Liver (tissue), 3 donors: ENCODE measurements around the gene SNAPC2.

ENCODE experiments used
- CTCF ChIP-seq: fragments of 150-350 bp; IDR thresholded peaks from 2 replicates; pipeline ENCODE4 v1.5.1; 2017; ENCODE audit warnings: improper control_type of control experiment, low read depth, low read length; ENCODE audit not compliant: missing input control
- GABPA ChIP-seq, 2 donors: IDR thresholded peaks in 1 of 2; conservative IDR thresholded peaks in 1 of 2; 2 replicates each; pipeline ENCODE4 v1.6.1; 2016; ENCODE audit warnings: antibody characterized with exemption in 2 of 2, mild to moderate bottlenecking in 1 of 2, moderate library complexity in 1 of 2
- TF ChIP-seq, protein P1 (sequence below): IDR thresholded peaks from 2 replicates; pipeline ENCODE4 v1.6.1; 2016; ENCODE audit warnings: antibody characterized with exemption
- donor health status: healthy.
- donor health status: healthy.

GRCh38 chr19:7930765-7931164, 10.6 kb downstream of the SNAPC2 start:
- no peak for TF ChIP-seq GABPA (IDR thresholded peaks at IDR 0.05 in 1 of 2, conservative IDR thresholded peaks at IDR 0.05 in 1 of 2)
- TF ChIP-seq CTCF: no peak
- TF ChIP-seq, protein P1, sequence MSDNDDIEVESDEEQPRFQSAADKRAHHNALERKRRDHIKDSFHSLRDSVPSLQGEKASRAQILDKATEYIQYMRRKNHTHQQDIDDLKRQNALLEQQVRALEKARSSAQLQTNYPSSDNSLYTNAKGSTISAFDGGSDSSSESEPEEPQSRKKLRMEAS: no peak
